Large intestine (tissue), 3 donors: ENCODE data around the gene SCGB1C1. TPM values are rescaled to one million over a fixed set of nuclear protein-coding genes. Genes with fewer than 3 reads are reported as not detected.

Experiments
- DNase-seq, 2 donors: peaks; one replicate each; pipeline versions ENCODE4 v3.0.0 to v3.0.0-alpha.2; 2013
- H3K27ac ChIP-seq: one replicate; pipeline ENCODE4 v1.5.1; 2013; ENCODE audit warnings: low read length
- H3K27me3 ChIP-seq: 2 replicates; pipeline ENCODE4 v1.6.1; 2013; ENCODE audit warnings: low read length; ENCODE audit not compliant: control insufficient read depth, insufficient read depth
- H3K36me3 ChIP-seq: 2 replicates; pipeline ENCODE4 v1.6.1; 2013; ENCODE audit warnings: low read length; ENCODE audit not compliant: control insufficient read depth, insufficient read depth
- H3K4me1 ChIP-seq: one replicate; pipeline ENCODE4 v1.6.1; 2013; ENCODE audit warnings: low read length; ENCODE audit not compliant: control insufficient read depth, insufficient read depth
- H3K4me3 ChIP-seq: one replicate; pipeline ENCODE4 v1.5.1; 2013; ENCODE audit warnings: low read length
- H3K9me3 ChIP-seq: one replicate; pipeline ENCODE4 v1.6.1; 2013; ENCODE audit warnings: mild to moderate bottlenecking, low read depth, low read length, moderate library complexity; ENCODE audit not compliant: control insufficient read depth
- WGBS: methylation state at CpG from one replicate; pipeline ENCODE4 v1.1.5; 2013; ENCODE audit warnings: low lambda C conversion rate; ENCODE audit not compliant: insufficient coverage; 5-methylcytosine and 5-hydroxymethylcytosine counted together
- polyA plus RNA-seq: library from polyadenylated mRNA; unstranded; fragments of 120-200 nt; gene quantifications from one replicate; pipeline ENCODE4 v1.2.1, GENCODE V29; 2013

The SCGB1C1 gene
- polyA plus RNA-seq, 1 donor = not detected

DNA sequence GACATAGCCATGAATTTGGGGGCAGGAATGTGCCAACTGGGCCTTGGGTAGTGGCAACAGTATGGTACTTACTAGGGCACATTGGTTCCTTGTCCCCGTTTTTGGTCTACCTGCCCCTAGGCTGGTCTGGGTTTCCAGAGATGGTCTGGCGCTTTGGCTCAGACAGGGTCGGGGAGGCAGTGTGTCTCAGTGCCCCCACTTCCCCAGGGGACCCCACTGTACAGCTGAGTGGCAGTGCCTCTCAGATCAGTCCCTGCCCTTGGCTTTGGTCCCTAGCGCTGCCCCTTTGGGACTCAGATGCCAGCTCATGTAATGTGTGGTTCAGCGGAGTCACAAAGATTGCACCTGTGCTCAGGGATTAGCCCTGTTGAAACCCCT, 17.9 kb downstream of the SCGB1C1 start:
- H3K9me3 ChIP-seq = no peaks in the 10 kb centered on the region
- H3K36me3 ChIP-seq = peaks cover 60% of the 10 kb centered on the region
- H3K27ac ChIP-seq = no peak overlapping the region
- DNase-seq = no peak
- WGBS = no CpG with 5 or more reads among the region's 5 CpGs
- H3K4me3 ChIP-seq = no peak overlapping the region
- no peaks in the 10 kb centered on the region for H3K27me3 ChIP-seq
- H3K4me1 ChIP-seq = peaks cover 15% of the 10 kb centered on the region

DNA sequence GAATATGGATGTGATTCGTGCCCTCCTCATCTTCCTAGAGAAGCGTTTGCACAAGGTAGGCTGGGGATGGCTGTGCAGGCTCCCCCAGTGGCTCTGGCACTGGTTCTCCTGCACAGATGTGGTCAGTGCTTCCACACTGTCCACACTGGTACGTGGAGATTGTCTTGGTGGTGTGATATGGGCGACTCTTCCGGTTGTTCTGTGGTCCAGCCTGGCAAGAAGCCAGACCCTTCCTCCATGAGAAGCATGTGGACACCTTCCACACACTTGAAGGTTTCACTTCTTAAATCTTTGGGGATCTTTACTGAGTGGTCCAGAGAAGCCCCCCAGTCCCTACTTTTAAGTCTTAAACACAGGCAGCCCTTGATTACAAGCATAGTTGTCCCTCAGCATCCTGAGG, 18.4 kb downstream of the SCGB1C1 start:
- Histone ChIP-seq H3K9me3 (no peaks in the 10 kb centered on the region), H3K27ac (no peak overlapping the region), H3K27me3 (no peaks in the 10 kb centered on the region), H3K4me3 (no peak overlapping the region), H3K36me3 (peaks cover 65% of the 10 kb centered on the region), H3K4me1 (peaks cover 15% of the 10 kb centered on the region)
- DNase-seq = no peak
- no CpG with 5 or more reads among the region's 5 CpGs for WGBS

DNA sequence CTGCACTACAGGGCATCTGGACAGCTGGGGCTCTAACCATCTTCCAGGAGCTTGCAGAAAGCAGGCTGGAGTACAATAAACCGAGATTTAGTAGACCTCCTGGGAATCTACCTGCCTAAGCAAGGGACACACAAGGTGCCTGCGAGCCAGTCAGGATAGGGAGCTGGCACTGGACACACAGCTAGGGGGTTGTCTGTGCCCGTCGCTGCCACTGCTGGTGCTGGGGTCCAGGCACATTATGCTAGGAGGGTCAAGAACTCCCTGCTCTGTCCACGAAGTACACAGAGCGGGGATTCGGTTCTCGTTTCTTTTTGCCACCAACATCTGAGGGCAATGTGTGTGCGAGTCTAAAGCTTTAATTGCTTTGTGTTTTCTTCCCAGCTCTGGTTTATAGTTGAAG, 18.9 kb downstream of the SCGB1C1 start:
- Histone ChIP-seq H3K27ac (no peak overlapping the region), H3K4me3 (no peak overlapping the region), H3K36me3 (peaks cover 69% of the 10 kb centered on the region), H3K4me1 (peaks cover 15% of the 10 kb centered on the region), H3K27me3 (no peaks in the 10 kb centered on the region), H3K9me3 (no peaks in the 10 kb centered on the region)
- WGBS = no CpG with 5 or more reads among the region's 9 CpGs
- no peak for DNase-seq

DNA sequence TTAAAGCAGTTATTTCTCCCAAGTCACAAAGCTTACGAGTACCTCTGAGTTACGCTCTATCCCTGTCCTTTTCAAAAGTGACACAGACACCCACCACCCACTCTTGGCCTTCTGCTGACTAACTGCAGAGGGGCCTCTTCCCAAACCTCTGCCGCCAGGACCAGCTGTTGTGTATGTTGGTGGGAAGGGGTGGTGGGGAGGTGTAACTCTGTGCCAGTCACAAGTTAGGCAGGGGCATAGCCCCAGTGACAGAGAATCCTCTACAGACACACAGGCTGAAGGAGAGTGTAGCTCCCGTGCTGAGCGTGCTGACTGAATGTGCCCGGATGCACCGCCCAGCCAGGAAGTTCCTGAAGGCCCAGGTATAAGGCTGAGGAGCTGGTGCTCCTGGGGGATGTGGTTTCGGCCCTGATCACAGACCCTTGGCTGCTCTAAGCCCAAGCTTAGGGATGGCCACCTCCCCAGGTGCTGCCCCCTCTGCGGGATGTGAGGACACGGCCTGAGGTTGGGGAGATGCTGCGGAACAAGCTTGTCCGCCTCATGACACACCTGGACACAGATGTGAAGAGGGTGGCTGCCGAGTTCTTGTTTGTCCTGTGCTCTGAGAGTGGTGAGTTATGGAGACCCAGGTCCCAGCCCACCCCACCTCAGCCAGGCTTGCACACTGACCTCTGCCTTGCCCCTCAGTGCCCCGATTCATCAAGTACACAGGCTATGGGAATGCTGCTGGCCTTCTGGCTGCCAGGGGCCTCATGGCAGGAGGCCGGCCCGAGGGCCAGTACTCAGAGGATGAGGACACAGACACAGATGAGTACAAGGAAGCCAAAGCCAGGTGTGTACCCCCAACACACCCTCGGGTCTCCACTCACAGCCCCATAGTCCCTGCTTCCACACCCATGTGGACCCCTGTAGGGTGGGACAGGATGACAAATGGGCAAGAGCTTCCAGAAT, 19.5 kb downstream of the SCGB1C1 start:
- Histone ChIP-seq H3K27me3 (no peaks in the 10 kb centered on the region), H3K27ac (no peak overlapping the region), H3K9me3 (no peaks in the 10 kb centered on the region), H3K4me1 (peaks cover 15% of the 10 kb centered on the region), H3K36me3 (peaks cover 70% of the 10 kb centered on the region), H3K4me3 (no peak overlapping the region)
- no peak for DNase-seq
- no CpG with 5 or more reads among the region's 17 CpGs for WGBS

DNA sequence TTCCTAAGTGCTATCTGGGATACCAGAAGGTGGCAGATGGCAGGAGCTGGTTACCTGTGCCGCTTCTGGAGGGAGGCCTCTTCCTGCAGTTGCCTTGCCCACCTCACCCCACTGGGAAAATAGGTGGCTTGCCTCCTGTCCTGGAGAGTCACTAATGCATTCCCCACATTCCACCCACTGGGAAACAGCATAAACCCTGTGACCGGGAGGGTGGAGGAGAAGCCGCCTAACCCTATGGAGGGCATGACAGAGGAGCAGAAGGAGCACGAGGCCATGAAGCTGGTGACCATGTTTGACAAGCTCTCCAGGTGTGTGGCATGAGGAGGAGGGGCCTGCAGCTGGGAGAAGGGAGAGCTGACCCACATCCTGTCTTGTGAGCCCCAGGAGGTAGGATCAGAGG, 20.2 kb downstream of the SCGB1C1 start:
- Histone ChIP-seq H3K4me1 (peaks cover 15% of the 10 kb centered on the region), H3K27ac (no peak overlapping the region), H3K27me3 (no peaks in the 10 kb centered on the region), H3K36me3 (peaks cover 74% of the 10 kb centered on the region), H3K4me3 (no peak overlapping the region), H3K9me3 (no peaks in the 10 kb centered on the region)
- no peak for DNase-seq
- WGBS = no CpG with 5 or more reads among the region's 4 CpGs

DNA sequence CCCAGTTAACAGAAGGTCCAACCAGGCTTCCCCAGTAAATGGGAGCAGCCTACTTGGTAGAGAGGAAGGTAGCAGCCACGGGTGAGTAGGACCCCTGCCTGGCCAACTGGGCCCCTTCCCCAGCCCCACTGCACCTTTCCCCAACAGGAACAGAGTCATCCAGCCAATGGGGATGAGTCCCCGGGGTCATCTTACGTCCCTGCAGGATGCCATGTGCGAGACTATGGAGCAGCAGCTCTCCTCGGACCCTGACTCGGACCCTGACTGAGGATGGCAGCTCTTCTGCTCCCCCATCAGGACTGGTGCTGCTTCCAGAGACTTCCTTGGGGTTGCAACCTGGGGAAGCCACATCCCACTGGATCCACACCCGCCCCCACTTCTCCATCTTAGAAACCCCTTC, 21.2 kb downstream of the SCGB1C1 start:
- Histone ChIP-seq H3K9me3 (no peaks in the 10 kb centered on the region), H3K4me3 (no peak overlapping the region), H3K4me1 (peaks cover 15% of the 10 kb centered on the region), H3K27ac (no peak overlapping the region), H3K27me3 (no peaks in the 10 kb centered on the region), H3K36me3 (peaks cover 84% of the 10 kb centered on the region)
- WGBS = no CpG with 5 or more reads among the region's 7 CpGs
- no peak for DNase-seq

DNA sequence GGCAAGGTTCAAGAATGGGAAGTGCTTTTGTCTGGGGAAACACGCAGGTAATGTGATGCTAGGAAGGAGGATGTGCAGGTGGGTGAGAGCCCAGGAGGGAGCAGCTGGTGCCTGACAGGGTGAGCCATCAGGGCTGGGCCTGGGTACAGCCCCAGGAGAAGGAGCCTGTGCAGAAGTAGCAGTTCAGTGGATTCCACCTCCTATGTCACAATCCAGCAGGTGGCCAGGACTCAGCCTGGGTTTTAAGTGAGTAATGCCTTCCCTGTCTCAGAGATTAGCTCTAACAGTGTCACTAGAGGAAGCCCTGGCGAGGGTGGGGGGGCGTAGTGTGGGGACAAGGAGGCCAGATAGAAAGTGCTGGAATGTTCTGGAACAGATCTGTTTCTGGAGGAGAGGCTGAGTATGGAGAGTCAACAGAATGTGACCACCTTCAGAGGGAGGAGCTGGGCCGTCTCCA, 22.7 kb downstream of the SCGB1C1 start:
- Histone ChIP-seq H3K4me3 (no peak overlapping the region), H3K36me3 (peaks cover 75% of the 10 kb centered on the region), H3K27ac (no peak overlapping the region), H3K27me3 (no peaks in the 10 kb centered on the region), H3K9me3 (no peaks in the 10 kb centered on the region), H3K4me1 (peaks cover under 1% of the 10 kb centered on the region)
- no peak for DNase-seq
- no CpG with 5 or more reads among the region's 4 CpGs for WGBS

DNA sequence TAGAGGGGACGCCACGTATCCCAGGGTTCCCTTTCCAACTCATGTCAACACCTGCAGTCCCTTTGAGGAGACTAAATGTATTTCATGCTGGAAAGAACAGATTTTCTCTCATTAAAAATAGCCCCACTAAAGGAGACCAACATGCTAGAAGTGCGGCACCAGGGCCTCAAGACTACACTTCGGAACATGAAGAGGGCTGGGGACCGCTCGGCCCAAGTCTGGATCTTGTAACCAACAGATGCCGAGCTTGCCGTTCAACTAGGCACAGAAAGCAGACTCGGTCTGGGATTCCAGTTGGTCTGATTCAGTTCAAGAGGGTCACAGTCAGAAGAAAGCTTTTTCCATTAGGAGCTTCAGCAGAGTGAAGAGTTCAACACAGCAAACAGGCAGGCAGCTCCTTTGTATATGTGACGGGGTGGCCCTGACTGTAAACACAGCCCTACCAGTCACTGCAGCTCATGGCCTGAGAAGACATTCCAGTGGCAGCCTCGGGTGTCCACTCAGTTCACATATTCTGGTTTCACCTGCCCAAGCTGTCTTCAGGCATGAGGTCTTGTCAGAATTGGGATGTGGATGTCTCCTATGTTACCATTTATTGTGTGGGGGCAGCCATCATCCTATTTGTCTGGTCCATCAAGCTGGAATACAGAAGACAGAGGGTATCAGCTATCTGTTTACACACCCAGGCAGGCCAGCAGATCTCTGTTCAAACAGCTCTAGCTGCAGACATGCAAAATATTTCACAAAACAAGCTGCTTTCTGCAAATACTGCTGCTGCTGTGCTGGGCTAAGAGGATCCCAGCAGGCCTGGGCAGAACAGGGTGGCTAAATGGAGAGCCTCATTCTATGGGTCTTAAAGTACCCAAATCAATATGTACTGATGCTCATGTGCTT, 23.4 kb downstream of the SCGB1C1 start:
- Histone ChIP-seq H3K4me1 (no peaks in the 10 kb centered on the region), H3K4me3 (no peak overlapping the region), H3K9me3 (no peaks in the 10 kb centered on the region), H3K27ac (no peak overlapping the region), H3K27me3 (no peaks in the 10 kb centered on the region), H3K36me3 (peaks cover 68% of the 10 kb centered on the region)
- no CpG with 5 or more reads among the region's 11 CpGs for WGBS
- no peak for DNase-seq

DNA sequence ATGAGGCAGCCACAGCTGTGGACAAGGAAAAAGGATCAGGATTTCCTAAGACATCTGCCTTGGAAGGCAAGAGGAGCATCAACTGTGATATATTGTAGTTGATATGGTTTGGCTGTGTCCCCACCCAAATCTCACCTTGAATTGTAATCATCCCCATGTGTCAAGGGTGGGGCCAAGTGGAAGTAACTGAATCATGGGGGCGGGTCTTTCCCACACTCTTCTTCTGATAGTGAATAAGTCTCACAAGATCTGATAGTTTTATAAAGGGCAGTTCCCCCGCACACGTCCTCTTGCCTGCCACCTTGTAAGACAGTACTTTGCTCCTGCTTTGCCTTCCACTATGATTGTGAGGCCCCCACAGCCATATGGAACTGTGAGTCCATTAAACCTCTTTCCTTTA, 24.8 kb downstream of the SCGB1C1 start:
- Histone ChIP-seq H3K4me1 (no peaks in the 10 kb centered on the region), H3K36me3 (peaks cover 65% of the 10 kb centered on the region), H3K4me3 (no peak overlapping the region), H3K9me3 (no peaks in the 10 kb centered on the region), H3K27ac (no peak overlapping the region), H3K27me3 (no peaks in the 10 kb centered on the region)
- no peak for DNase-seq
- WGBS = no CpG with 5 or more reads among the region's 3 CpGs

DNA sequence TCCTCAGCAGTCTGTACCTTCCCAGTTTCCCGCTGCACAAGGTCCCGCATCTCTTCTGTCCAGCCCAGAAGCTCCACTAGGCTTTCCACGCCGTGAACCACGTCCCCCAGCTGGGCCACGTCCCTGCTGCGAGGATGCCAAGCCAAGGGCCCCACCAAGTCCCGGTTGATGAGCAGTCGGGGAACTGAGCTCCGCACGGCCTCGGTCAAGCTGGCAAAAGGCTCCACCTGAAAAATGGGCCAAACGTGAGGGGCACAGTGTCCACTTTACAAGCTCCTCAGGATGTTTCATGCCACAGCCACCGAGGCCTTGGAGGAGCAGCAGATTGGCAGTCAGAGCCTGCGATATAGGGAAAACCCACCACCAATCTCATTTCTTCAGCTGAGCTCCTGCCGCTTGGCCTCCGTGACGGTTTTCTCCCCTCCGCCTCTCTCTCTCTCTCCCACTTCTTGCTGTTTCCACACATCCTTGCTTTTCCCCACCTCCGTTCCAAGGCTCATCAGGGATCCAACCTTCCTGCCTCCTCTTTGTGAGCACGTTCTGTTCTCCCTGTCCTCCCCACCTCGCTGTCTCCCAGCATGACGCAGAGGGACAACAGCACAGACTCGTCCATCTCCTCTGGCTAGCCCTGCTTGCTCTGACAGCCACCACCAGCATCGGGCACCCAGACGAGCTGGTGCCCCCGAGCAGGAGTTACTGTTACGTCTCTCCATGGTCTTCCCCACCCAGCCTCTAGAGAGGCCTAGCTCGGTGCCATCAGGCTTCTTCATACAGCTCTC, 26.1 kb downstream of the SCGB1C1 start:
- no peaks in the 10 kb centered on the region for H3K27me3 ChIP-seq
- H3K4me3 ChIP-seq = no peak overlapping the region
- no peak for DNase-seq
- WGBS = 67% methylated on average over 1 of the region's 29 CpGs
- no peaks in the 10 kb centered on the region for H3K9me3 ChIP-seq
- no peak overlapping the region for H3K27ac ChIP-seq
- H3K4me1 ChIP-seq = no peaks in the 10 kb centered on the region
- H3K36me3 ChIP-seq = peaks cover 66% of the 10 kb centered on the region
